ENCODE data around the gene RAB40C. TPM values are rescaled to one million over a fixed set of nuclear protein-coding genes. Genes with fewer than 3 reads are reported as not detected.

Gene RAB40C
- total RNA-seq = 7.4 and 11.5 TPM in 2 replicates

GRCh38 chr16:589658-590187 is at the start of gene RAB40C:
Gene RAB40C (plus strand): TSS chr16:590066. CDS start chr16:590292, 226 bp downstream.

GRCh38 chr16:560204-560700 is 29.6 kb upstream of the RAB40C start, which contains the start of gene PRR35:
Gene PRR35 (plus strand): TSS chr16:560394. CDS start chr16:563295, 2,901 bp downstream.

GRCh38 chr16:566475-567372 is 23.1 kb upstream of the RAB40C start, which contains the start of gene NHLRC4:
Gene NHLRC4 (plus strand): TSS chr16:567005. CDS start chr16:568048, 1,043 bp downstream.

GRCh38 chr16:569445-570254 is 20.2 kb upstream of the RAB40C start, which contains the start of gene PIGQ:
Gene PIGQ (plus strand): TSS chr16:569968. CDS start chr16:574075, 4,107 bp downstream.

GRCh38 chr16:630815-631405 is 41.0 kb downstream of the RAB40C start, which contains the start of gene WFIKKN1:
Gene WFIKKN1 (plus strand): TSS chr16:630985. CDS start chr16:631254, 269 bp downstream.

GRCh38 chr16:636206-637080 is 46.6 kb downstream of the RAB40C start, which contains the start of gene METTL26:
Gene METTL26 (minus strand): TSS chr16:636305. CDS start chr16:636290, 15 bp downstream.

GRCh38 chr16:641326-642188 is 51.7 kb downstream of the RAB40C start, which contains the start of gene MCRIP2:
Gene MCRIP2 (plus strand): TSS chr16:641828. CDS start chr16:641992, 164 bp downstream.

GRCh38 chr16:648781-649589 is 59.1 kb downstream of the RAB40C start, which contains the start of gene WDR90:
Gene WDR90 (plus strand): TSS chr16:649365. CDS start chr16:649417, 52 bp downstream.

GRCh38 chr16:667780-668518 is 78.1 kb downstream of the RAB40C start, which contains the start of gene RHOT2:
Gene RHOT2 (plus strand): TSS chr16:668132. CDS start chr16:668200, 68 bp downstream.

GRCh38 chr16:674968-675883 is 85.4 kb downstream of the RAB40C start, which contains the start of gene RHBDL1:
Gene RHBDL1 (plus strand): TSS chr16:675671. CDS start chr16:675791, 120 bp downstream.

Other genes starting within 250 kb of the RAB40C start
- 16.4 and 27.1 TPM in 2 replicates for gene AXIN1, start 237.3 kb upstream of the RAB40C start, total RNA-seq
- 61.0 and 77.7 TPM in 2 replicates for gene MRPL28, start 219.5 kb upstream of the RAB40C start, total RNA-seq
- 82.7 and 108 TPM in 2 replicates for gene PGAP6, start 208.1 kb upstream of the RAB40C start, total RNA-seq
- 44.0 and 53.7 TPM in 2 replicates for gene NME4, start 192.9 kb upstream of the RAB40C start, total RNA-seq
- 14.2 and 19.1 TPM in 2 replicates for gene DECR2, start 188.2 kb upstream of the RAB40C start, total RNA-seq
- 17.5 and 41.9 TPM in 2 replicates for gene RAB11FIP3, start 164.4 kb upstream of the RAB40C start, total RNA-seq
- gene CAPN15, start 62.4 kb upstream of the RAB40C start, total RNA-seq = 20.6 and 36.8 TPM in 2 replicates
- gene PRR35, start 29.7 kb upstream of the RAB40C start, total RNA-seq = not detected in 2 replicates
- 0.88 and 1.3 TPM in 2 replicates for gene NHLRC4, start 23.1 kb upstream of the RAB40C start, total RNA-seq
- gene PIGQ, start 20.1 kb upstream of the RAB40C start, total RNA-seq = 20.7 and 26.4 TPM in 2 replicates
- 0.19 TPM in 1 of 2 replicates, not detected in the other for gene WFIKKN1, start 40.9 kb downstream of the RAB40C start, total RNA-seq
- gene METTL26, start 46.2 kb downstream of the RAB40C start, total RNA-seq = 43.6 and 69.1 TPM in 2 replicates
- gene MCRIP2, start 51.8 kb downstream of the RAB40C start, total RNA-seq = 12.1 and 12.6 TPM in 2 replicates
- 5.7 and 10.0 TPM in 2 replicates for gene WDR90, start 59.3 kb downstream of the RAB40C start, total RNA-seq
- 23.2 and 38.9 TPM in 2 replicates for gene RHOT2, start 78.1 kb downstream of the RAB40C start, total RNA-seq
- gene RHBDL1, start 85.6 kb downstream of the RAB40C start, total RNA-seq = 0.16 and 0.50 TPM in 2 replicates
- gene STUB1, start 90.3 kb downstream of the RAB40C start, total RNA-seq = 111 TPM in 2 replicates
- 23.0 and 31.2 TPM in 2 replicates for gene JMJD8, start 94.3 kb downstream of the RAB40C start, total RNA-seq
- gene WDR24, start 100.3 kb downstream of the RAB40C start, total RNA-seq = 2.6 and 5.0 TPM in 2 replicates
- gene FBXL16, start 115.7 kb downstream of the RAB40C start, total RNA-seq = under 0.01 and 0.13 TPM in 2 replicates
- 25.3 and 31.1 TPM in 2 replicates for gene METRN, start 125.1 kb downstream of the RAB40C start, total RNA-seq
- 19.1 and 21.4 TPM in 2 replicates for gene ANTKMT, start 131.1 kb downstream of the RAB40C start, total RNA-seq
- gene CCDC78, start 136.4 kb downstream of the RAB40C start, total RNA-seq = 1.2 TPM in 1 of 2 replicates, not detected in the other
- 2.9 and 8.2 TPM in 2 replicates for gene HAGHL, start 137.0 kb downstream of the RAB40C start, total RNA-seq
- 30.4 and 38.2 TPM in 2 replicates for gene CIAO3, start 150.9 kb downstream of the RAB40C start, total RNA-seq
- not detected in 2 replicates for gene MSLN, start 170.7 kb downstream of the RAB40C start, total RNA-seq
- 20.8 and 22.0 TPM in 2 replicates for gene RPUSD1, start 198.3 kb downstream of the RAB40C start, total RNA-seq
- gene CHTF18, start 198.6 kb downstream of the RAB40C start, total RNA-seq = 13.6 and 13.8 TPM in 2 replicates
- not detected in 2 replicates for gene GNG13, start 210.7 kb downstream of the RAB40C start, total RNA-seq

Data from bladder microvascular endothelial cell (primary cell).